Raji (cell line): ENCODE results near the gene TAL1.

Source experiments
- POLR2A ChIP-seq: IDR thresholded peaks from 2 replicates; pipeline ENCODE4 v1.6.1; 2011; ENCODE audit warnings: low read depth, low read length, control low read depth; ENCODE audit not compliant: insufficient read depth

TAL1 gene

GRCh38 chr1:47184822-47185677, 47.0 kb downstream of the TAL1 start:
- no peak for TF ChIP-seq POLR2A

- no peak for TF ChIP-seq POLR2A
Observed at GRCh38 chr1:47184090-47184821, 47.8 kb downstream of the TAL1 start.

GRCh38 chr1:47183308-47184089, 48.5 kb downstream of the TAL1 start:
- no peak for TF ChIP-seq POLR2A

- no peak for TF ChIP-seq POLR2A
Observed at GRCh38 chr1:47182676-47183235, 49.3 kb downstream of the TAL1 start.

- no peak for TF ChIP-seq POLR2A
Observed at GRCh38 chr1:47181955-47182675, 49.9 kb downstream of the TAL1 start.

GRCh38 chr1:47181095-47181954, 50.7 kb downstream of the TAL1 start:
- no peak for TF ChIP-seq POLR2A

DNA sequence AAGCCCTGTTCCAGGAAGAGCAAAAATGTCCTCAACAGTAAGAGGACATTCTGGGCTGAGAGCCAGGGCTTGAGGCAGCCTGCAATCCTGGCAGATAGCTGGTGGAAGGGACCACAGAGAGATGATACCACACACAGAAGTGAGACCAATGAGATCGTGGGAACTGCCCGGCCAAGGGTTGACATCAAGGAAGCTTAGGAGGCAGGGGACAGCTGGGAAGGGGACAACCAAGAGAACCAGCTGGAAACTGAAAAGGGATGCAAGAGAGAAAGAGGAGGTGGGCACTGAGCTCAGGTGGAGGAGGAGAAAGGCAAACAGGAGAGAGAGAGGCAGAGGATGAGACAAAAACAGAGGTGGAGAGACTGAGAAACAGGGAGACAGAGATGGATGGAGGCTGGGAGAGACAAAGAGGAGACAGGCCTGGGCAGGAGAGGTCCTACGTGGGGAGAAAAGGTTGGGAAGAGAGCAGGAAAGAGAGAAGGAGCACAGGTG, 51.4 kb downstream of the TAL1 start:
- no peak for TF ChIP-seq POLR2A

DNA sequence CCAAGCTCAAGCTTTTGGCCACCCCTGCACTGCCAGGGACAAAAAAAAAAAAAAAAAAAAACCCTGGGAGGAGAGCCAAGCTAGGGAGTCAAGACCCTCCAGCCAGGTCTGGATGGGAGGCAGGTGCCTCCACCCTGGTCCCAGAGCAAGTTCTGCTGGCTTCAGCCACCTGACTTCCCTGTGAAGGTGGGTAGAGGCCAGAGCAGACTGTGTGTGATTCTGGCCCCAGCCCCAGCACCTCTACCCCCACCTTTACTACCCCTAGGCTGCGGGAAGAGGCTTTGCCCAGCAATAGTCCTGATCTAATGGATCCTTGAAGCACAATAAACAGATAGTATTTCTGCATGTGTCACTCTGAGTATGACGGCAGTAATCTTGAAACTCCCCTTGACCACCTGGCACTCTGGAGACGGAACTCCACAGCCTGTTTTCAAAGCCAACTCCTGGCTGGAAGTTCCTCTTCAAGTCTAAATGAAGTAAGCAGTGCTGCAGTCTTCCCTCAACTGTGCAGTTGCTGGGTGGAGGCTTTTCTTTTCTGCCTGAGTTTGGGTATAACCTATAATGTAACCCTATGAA, 51.9 kb downstream of the TAL1 start:
- TF ChIP-seq POLR2A = no peak

DNA sequence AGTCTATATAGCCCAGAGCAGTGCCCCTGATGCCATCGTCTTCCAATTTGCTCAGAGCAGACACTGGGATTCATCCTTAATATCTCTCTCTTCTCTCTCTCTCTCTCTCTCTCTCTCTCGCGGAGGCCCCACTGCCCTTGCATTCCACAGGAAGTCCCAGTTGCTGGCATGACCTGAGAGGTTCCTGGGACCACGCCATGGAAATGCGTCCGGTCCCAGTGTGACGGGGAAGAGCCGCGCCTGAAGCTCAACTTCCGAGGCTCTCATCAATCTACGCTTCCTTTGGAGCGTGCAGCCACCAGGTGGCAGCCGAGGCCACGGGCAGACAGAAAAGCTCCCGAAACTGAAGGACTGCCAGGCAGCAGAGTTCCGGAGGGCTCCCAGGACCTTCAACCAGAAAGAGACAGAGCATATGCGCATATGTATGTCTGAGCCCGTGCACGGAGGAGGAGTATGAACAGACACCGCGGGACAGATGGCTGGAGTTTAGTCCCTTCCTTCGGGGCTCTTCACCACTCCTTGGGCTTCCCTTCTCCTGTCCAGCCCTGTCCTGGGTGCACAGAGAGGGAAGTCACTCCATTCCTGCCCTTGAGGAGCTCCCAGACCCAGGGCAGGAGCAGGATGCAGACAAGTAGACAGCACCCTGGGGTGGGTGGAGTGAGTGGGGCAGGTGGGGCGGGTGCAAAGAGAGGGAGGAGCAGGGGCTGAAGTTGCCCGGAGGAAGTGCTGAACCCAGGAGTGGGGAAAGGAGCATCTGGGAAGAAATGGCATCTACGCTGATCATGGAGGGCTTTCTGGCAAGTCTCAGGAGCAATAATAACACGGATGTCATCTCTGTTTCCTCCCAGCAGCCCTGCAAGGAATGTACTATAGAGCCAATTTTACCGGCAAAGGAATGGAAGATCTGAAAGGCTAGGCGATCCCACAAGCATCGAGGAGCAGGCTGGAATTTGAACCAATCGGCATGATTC, 52.7 kb downstream of the TAL1 start:
- peak; percentile 40; the same call in 1 of the 2 replicates for TF ChIP-seq POLR2A

GRCh38 chr1:47178654-47179016, 53.4 kb downstream of the TAL1 start:
- TF ChIP-seq POLR2A = no peak

GRCh38 chr1:47178020-47178419, 54.0 kb downstream of the TAL1 start:
- no peak for TF ChIP-seq POLR2A
